Right atrium auricular region (tissue), 2 donors: Measurements from ENCODE around the gene WDR1. TPM values are rescaled to one million over a fixed set of nuclear protein-coding genes. Genes with fewer than 3 reads are reported as not detected.

Experiments used
- DNase-seq: peaks from one replicate; pipeline ENCODE4 v3.0.0-alpha.2; 2019; ENCODE audit warnings: low spot score
- H3K27ac ChIP-seq, 2 donors: fragments of 200-600 bp; sonication (generic); 1 replicate in 1 of 2; 2 replicates in 1 of 2; pipeline ENCODE4 v1.5.1; 2016 to 2019
- H3K27me3 ChIP-seq, 2 donors: fragments of 200-600 bp; sonication (generic); one replicate each; pipeline versions ENCODE4 v1.5.1 to v1.6.0; 2017 to 2019
- H3K36me3 ChIP-seq: fragments of 200-600 bp; sonication (generic); one replicate; pipeline ENCODE4 v1.5.1; 2016
- H3K4me1 ChIP-seq, 2 donors: fragments of 200-600 bp; sonication (generic); one replicate each; pipeline versions ENCODE4 v1.5.1 to v1.6.0; 2017 to 2019
- H3K4me3 ChIP-seq, 2 donors: fragments of 200-600 bp; sonication (generic); 1 replicate in 1 of 2; 2 replicates in 1 of 2; pipeline ENCODE4 v1.5.1; 2017 to 2019; ENCODE audit warnings: mild to moderate bottlenecking in 1 of 2, moderate library complexity in 1 of 2
- H3K9me3 ChIP-seq, 2 donors: fragments of 200-600 bp; sonication (generic); one replicate each; pipeline ENCODE4 v1.5.1; 2019
- total RNA-seq, 2 donors: library from RNA; depleted of rRNA; stranded (reverse); fragments of >200 nt; gene quantifications; one replicate each; pipeline ENCODE4 v1.1.0, GENCODE V29; 2016
- TF ChIP-seq, protein P1 (sequence below), 2 donors: fragments of 200-600 bp; sonication (generic); IDR thresholded peaks; one replicate each; pipeline ENCODE4 v1.5.1; 2019; ENCODE audit warnings: antibody characterized with exemption in 2 of 2

WDR1 gene
- total RNA-seq, 2 donors from 2014 or later: 109 to 216 TPM

DNA sequence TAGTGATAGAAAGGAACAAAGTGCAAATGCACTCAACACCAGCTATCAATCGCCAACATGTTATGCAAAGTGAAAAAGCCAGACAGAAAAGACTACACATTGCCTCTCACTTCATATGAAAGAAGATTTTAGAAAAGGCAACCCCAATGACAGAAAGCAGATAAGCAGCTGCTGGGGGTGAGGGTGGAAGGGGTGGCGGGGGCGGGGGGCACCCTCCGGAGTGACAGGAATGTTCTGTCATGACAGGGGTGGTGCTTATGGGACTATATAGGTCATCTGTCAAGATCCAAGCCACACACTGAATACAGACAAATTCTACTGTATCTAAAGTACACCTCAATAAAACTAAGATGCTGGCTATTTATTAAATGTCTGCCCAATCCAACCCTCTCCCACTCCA, 10.7 kb downstream of the WDR1 start:
- TF ChIP-seq, protein P1, sequence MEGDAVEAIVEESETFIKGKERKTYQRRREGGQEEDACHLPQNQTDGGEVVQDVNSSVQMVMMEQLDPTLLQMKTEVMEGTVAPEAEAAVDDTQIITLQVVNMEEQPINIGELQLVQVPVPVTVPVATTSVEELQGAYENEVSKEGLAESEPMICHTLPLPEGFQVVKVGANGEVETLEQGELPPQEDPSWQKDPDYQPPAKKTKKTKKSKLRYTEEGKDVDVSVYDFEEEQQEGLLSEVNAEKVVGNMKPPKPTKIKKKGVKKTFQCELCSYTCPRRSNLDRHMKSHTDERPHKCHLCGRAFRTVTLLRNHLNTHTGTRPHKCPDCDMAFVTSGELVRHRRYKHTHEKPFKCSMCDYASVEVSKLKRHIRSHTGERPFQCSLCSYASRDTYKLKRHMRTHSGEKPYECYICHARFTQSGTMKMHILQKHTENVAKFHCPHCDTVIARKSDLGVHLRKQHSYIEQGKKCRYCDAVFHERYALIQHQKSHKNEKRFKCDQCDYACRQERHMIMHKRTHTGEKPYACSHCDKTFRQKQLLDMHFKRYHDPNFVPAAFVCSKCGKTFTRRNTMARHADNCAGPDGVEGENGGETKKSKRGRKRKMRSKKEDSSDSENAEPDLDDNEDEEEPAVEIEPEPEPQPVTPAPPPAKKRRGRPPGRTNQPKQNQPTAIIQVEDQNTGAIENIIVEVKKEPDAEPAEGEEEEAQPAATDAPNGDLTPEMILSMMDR (IDR thresholded peaks at IDR 0.05): no peak
- DNase-seq: no peak
- H3K9me3 ChIP-seq: no peaks in the 10 kb centered on the region
- peaks cover 0 to 100% of the 10 kb centered on the region in 2 donors for H3K4me1 ChIP-seq
- H3K27me3 ChIP-seq: no peaks in the 10 kb centered on the region
- peak overlapping the region in 1 of 2 donors; percentile 27 for H3K4me3 ChIP-seq
- peaks cover 60% of the 10 kb centered on the region for H3K36me3 ChIP-seq
- H3K27ac ChIP-seq: peak overlapping the region; percentile 90 to 97

DNA sequence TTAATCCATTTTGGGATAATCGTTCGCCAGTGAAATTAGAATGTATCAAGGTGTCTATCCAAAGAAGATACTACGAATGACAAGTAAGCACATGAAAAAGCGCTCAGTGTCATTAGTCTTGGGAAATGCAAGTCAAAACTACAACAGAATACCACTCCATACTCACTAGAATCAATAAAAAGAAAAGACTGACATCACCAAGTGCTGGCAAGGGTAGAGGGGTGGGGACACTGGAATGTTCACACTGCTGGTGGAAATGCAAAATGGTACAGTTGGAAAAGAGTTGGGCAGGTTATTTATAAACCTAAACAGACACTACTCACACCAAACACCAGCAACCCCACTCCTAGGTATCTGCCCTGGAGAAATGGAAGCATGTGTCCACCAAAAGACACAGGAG, 11.2 kb downstream of the WDR1 start:
- Histone ChIP-seq H3K27ac (peak overlapping the region; percentile 90 to 97), H3K9me3 (no peaks in the 10 kb centered on the region), H3K4me3 (peak overlapping the region in 1 of 2 donors; percentile 27), H3K4me1 (peaks cover 0 to 100% of the 10 kb centered on the region in 2 donors), H3K27me3 (no peaks in the 10 kb centered on the region), H3K36me3 (peaks cover 59% of the 10 kb centered on the region)
- TF ChIP-seq, protein P1 (IDR thresholded peaks at IDR 0.05): no peak
- no peak for DNase-seq

DNA sequence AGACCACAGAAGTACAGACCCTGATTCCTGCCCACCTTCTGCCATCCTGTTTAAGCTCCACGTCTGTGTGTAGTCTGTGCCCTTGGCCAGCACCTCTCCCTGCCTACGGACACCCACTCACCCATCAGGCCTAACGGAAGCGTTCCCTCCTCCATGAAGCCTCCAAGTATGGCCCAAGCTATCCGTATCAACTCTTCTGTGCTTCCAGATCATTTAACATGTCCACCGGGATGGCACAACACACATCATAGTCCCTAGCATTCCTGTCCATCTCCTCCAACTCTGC, 11.7 kb downstream of the WDR1 start:
- Histone ChIP-seq H3K4me3 (no peak overlapping the region), H3K27ac (peak overlapping the region; percentile 90 to 97), H3K9me3 (no peaks in the 10 kb centered on the region), H3K27me3 (no peaks in the 10 kb centered on the region), H3K36me3 (peaks cover 59% of the 10 kb centered on the region), H3K4me1 (peaks cover 0 to 100% of the 10 kb centered on the region in 2 donors)
- TF ChIP-seq, protein P1 (IDR thresholded peaks at IDR 0.05): no peak
- DNase-seq: no peak

DNA sequence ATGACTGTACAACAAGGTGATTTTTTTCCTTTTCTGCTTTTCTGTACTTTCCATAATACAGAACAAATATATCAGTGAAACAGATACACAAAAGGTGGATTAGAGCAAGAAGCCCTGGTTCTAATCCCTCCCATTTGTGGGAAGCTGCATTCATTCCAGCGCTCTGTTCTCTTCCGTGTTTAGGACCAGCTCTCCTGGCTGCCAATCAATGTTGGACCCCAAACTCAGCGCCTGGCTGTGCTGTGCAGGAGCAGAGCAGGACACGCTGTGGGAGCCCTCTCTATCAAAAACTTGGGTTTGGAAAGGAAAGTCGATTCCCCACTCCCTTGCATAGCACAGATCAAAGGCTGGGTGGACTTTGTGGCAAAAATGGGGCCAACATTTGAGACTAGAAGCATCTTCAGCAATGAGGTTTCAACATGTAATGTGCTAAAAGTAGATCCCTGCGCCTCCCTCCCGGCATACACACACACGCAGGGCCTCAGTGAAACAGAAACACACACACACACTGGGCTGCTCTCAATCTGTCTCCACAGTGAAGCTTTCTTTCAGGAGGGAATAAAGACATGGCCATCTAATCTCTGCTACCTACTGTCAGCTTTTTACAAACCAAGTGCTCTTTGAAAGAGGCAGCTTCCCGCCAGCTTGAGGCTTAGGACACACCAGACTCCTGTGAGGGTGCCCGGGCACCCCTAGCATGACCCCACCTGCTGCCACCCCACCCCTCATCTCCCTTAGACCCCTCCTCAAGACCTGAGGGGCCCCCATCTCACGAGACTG, 12.2 kb downstream of the WDR1 start:
- H3K36me3 ChIP-seq: peaks cover 59% of the 10 kb centered on the region
- TF ChIP-seq, protein P1 (IDR thresholded peaks at IDR 0.05): no peak
- no peak overlapping the region for H3K4me3 ChIP-seq
- no peaks in the 10 kb centered on the region for H3K27me3 ChIP-seq
- peaks cover 0 to 100% of the 10 kb centered on the region in 2 donors for H3K4me1 ChIP-seq
- peak overlapping the region; percentile 90 to 97 for H3K27ac ChIP-seq
- DNase-seq: no peak
- no peaks in the 10 kb centered on the region for H3K9me3 ChIP-seq

DNA sequence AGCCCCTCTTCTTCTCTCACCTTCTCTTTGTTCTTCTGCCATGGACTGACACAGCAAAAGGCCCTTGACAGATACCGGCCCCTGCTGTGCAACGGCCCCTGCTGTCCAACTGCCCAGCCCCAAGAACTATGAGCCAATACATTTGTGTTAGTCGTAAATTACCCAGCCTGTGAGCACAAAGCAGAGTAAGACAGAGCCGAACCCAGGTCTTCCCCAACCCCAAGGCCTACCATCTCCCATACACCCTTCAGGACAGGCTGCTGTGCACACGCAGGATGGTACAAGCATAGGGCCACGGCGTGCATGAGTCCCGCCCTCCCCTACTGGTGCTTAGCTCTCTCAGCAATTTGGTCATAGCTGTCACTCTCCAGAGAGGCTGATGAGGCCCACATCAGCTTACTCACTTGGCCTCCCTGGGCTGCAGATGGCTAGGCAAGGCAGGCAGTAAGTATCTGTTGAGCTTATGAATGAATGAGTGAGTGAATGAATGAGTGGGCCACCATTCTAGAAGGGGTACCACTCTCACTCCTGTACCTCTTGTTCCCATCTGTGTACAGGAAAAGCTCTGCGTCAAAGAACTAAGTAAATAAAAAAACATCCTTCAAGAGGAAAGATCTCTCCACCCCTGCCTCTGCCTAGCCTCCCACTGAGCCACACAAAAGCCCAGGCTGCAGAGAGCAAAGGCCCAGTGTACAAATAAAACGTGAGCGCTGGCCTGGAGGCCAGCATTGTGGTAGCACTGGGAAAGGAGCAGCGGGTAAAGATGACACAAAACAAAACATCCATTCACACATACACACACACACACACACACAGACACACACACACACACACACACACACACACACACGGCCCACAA, 13.9 kb downstream of the WDR1 start:
- peaks cover 0 to 100% of the 10 kb centered on the region in 2 donors for H3K4me1 ChIP-seq
- H3K27me3 ChIP-seq: no peaks in the 10 kb centered on the region
- no peak for DNase-seq
- no peaks in the 10 kb centered on the region for H3K9me3 ChIP-seq
- no peak overlapping the region for H3K4me3 ChIP-seq
- peak overlapping the region; percentile 90 to 97 for H3K27ac ChIP-seq
- TF ChIP-seq, protein P1 (IDR thresholded peaks at IDR 0.05): no peak
- H3K36me3 ChIP-seq: peaks cover 62% of the 10 kb centered on the region
